GM21423 (cell line): ENCODE data around the gene PLXNB3.

Experiments
- ATAC-seq: cut with Tn5 transposase; IDR thresholded peaks from one replicate; pipeline ENCODE4 v1.9.1; 2021; ENCODE audit warnings: mild to moderate bottlenecking, moderate library complexity; ENCODE audit not compliant: unreplicated experiment

PLXNB3 gene

GRCh38 chrX:153772316-153773217 lies 8.5 kb downstream of the PLXNB3 start:
- no peak for ATAC-seq

GRCh38 chrX:153773218-153773611 lies 9.2 kb downstream of the PLXNB3 start:
- ATAC-seq = no peak

- no peak for ATAC-seq
Measured at GRCh38 chrX:153773741-153774575, 9.9 kb downstream of the PLXNB3 start.

- ATAC-seq = no peak
Measured at GRCh38 chrX:153774576-153775292, 10.7 kb downstream of the PLXNB3 start.

GRCh38 chrX:153775293-153776119 lies 11.5 kb downstream of the PLXNB3 start:
- ATAC-seq = no peak

GRCh38 chrX:153776120-153776599 lies 12.1 kb downstream of the PLXNB3 start:
- no peak for ATAC-seq

GRCh38 chrX:153776611-153777045 lies 12.6 kb downstream of the PLXNB3 start:
- ATAC-seq = no peak

- ATAC-seq = no peak
Measured at GRCh38 chrX:153777261-153778090, 13.4 kb downstream of the PLXNB3 start.

- no peak for ATAC-seq
Measured at GRCh38 chrX:153778181-153778580, 14.1 kb downstream of the PLXNB3 start.

- no peak for ATAC-seq
Measured at GRCh38 chrX:153778684-153779101, 14.6 kb downstream of the PLXNB3 start.

GRCh38 chrX:153779891-153780677 lies 16.0 kb downstream of the PLXNB3 start:
- ATAC-seq = no peak

GRCh38 chrX:153780678-153781427 lies 16.8 kb downstream of the PLXNB3 start, which contains the start of gene SRPK3:
Gene SRPK3 (plus strand): TSS chrX:153781041. CDS start chrX:153781087, 46 bp downstream.
- ATAC-seq = no peak

- no peak for ATAC-seq
Measured at GRCh38 chrX:153781428-153782047, 17.5 kb downstream of the PLXNB3 start.

GRCh38 chrX:153782313-153782712 lies 18.3 kb downstream of the PLXNB3 start:
- no peak for ATAC-seq

- ATAC-seq = no peak
Measured at GRCh38 chrX:153782871-153783270, 18.8 kb downstream of the PLXNB3 start.

- no peak for ATAC-seq
Measured at GRCh38 chrX:153783378-153784013, 19.4 kb downstream of the PLXNB3 start.
